ENCODE measurements around the gene MARCO.

DNA sequence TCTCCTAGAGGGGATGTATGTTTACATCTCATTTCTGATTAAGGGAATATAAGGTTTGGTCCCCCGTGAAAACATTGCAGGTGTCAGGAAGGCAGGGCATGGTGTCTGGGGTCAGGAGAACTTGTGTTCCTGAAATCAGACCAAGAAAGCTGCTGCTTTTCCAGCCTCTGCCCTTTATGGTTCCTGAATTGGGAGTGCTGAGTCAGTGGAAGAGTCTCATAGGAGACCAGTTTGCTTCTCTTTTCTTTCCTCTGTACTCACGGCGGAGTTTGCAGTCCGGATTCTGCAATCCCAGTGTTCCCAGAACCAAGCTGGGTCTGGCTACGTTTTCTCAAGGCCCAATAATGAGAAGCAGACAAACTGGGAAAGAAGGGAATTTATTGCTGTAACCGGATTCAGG lies 5.1 kb upstream of the MARCO start:
- TF ChIP-seq JUNB (IDR thresholded peaks at IDR 0.05) (no peak), STAT3 (IDR thresholded peaks at IDR 0.05; ENCODE audit: low read depth, low read length) (no peak), MXI1 (IDR thresholded peaks at IDR 0.05; ENCODE audit: low read depth, low read length) (no peak), MAX (IDR thresholded peaks at IDR 0.05; ENCODE audit: low read depth, low read length) (no peak), MTA3 (IDR thresholded peaks at IDR 0.05; ENCODE audit: borderline replicate concordance, low read length) (no peak), PML (IDR thresholded peaks at IDR 0.05; ENCODE audit: low read length) (no peak), IRF5 (IDR thresholded peaks at IDR 0.05; ENCODE audit: borderline replicate concordance) (no peak), EGR1 (IDR thresholded peaks at IDR 0.05; ENCODE audit: borderline replicate concordance in 1 of 2, low read depth in 2 of 2, low read length in 2 of 2) (no peak)
- TF ChIP-seq, protein P1, sequence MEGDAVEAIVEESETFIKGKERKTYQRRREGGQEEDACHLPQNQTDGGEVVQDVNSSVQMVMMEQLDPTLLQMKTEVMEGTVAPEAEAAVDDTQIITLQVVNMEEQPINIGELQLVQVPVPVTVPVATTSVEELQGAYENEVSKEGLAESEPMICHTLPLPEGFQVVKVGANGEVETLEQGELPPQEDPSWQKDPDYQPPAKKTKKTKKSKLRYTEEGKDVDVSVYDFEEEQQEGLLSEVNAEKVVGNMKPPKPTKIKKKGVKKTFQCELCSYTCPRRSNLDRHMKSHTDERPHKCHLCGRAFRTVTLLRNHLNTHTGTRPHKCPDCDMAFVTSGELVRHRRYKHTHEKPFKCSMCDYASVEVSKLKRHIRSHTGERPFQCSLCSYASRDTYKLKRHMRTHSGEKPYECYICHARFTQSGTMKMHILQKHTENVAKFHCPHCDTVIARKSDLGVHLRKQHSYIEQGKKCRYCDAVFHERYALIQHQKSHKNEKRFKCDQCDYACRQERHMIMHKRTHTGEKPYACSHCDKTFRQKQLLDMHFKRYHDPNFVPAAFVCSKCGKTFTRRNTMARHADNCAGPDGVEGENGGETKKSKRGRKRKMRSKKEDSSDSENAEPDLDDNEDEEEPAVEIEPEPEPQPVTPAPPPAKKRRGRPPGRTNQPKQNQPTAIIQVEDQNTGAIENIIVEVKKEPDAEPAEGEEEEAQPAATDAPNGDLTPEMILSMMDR (IDR thresholded peaks at IDR 0.05 in 2 of 3, conservative IDR thresholded peaks at IDR 0.05 in 1 of 3; ENCODE audit: control insufficient read depth in 2 of 3, extremely low read depth in 1 of 3, insufficient read depth in 1 of 3, low read depth in 3 of 3, low read length in 3 of 3) = no peak
- TF ChIP-seq, protein P2, sequence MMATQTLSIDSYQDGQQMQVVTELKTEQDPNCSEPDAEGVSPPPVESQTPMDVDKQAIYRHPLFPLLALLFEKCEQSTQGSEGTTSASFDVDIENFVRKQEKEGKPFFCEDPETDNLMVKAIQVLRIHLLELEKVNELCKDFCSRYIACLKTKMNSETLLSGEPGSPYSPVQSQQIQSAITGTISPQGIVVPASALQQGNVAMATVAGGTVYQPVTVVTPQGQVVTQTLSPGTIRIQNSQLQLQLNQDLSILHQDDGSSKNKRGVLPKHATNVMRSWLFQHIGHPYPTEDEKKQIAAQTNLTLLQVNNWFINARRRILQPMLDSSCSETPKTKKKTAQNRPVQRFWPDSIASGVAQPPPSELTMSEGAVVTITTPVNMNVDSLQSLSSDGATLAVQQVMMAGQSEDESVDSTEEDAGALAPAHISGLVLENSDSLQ (IDR thresholded peaks at IDR 0.05) = no peak
